Measurements from ENCODE around the gene EFNA5.

DNA sequence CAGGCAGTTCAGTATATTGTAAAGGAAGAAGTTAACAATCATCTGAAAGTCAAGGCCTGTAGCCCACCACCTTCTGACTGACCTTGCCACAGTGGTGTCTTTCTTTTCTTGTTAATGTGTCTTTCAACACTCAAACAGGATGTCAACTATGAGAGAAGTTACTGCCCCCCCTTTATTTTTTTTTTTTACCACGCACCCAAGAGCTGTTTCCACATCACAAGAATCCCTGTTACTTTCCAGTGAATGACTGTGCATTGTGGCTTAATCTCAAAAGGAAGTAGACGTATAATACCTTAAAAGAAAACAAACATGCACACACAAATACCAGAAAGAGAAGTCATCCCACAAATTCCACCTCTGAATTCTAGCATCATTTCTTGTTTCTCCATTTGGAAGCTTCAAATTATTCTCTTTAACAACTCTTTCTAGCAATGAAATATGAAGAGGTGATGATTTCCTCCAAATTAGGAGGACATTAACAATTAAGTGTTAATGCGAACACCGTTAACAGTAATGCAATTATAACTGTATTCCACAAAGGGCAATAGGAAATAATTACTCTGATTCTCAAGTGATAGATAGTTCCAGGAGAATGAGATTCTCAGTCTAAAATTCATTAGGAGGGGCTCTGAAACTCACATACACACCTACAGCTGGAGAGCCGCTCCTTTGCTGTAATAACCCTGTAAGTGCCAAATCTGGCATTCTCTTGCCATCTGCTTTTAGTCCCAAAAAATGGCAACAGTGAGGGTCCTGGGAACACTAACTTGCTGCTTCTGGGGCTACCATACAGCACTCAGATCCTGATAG is 201.0 kb downstream of the EFNA5 start:
- TF ChIP-seq RAD21 (IDR thresholded peaks at IDR 0.05) (no peak), JUND (IDR thresholded peaks at IDR 0.05) (no peak), CTCF (IDR thresholded peaks at IDR 0.05; ENCODE audit: low read depth, low read length, missing input control) (no peak), YY1 (IDR thresholded peaks at IDR 0.05) (no peak), TAF1 (conservative IDR thresholded peaks at IDR 0.05) (no peak), EGR1 (IDR thresholded peaks at IDR 0.05; ENCODE audit: low read depth in 2 of 2) (no peak)
- TF ChIP-seq, protein P1, sequence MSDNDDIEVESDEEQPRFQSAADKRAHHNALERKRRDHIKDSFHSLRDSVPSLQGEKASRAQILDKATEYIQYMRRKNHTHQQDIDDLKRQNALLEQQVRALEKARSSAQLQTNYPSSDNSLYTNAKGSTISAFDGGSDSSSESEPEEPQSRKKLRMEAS (IDR thresholded peaks at IDR 0.05) = no peak

Measured in liver (tissue), 3 donors.